H1 (cell line): ENCODE measurements around the gene ATOH8.

Experiments
- CEBPB ChIP-seq: IDR thresholded peaks from 2 replicates; pipeline ENCODE4 v1.6.1; 2012; ENCODE audit warnings: low read depth, low read length
- CTCF ChIP-seq, 3 experiments: IDR thresholded peaks; 1 replicate in 2 of 3; 2 replicates in 1 of 3; pipeline versions ENCODE4 v1.5.1 to v1.6.1; 2011; ENCODE audit warnings: low read length in 3 of 3, mild to moderate bottlenecking in 3 of 3, inconsistent platforms in 2 of 3, low read depth in 1 of 3, moderate library complexity in 1 of 3; ENCODE audit not compliant: insufficient read depth in 1 of 3; ENCODE audit errors: control extremely low read depth in 1 of 3
- GABPA ChIP-seq: IDR thresholded peaks from 2 replicates; pipeline ENCODE4 v1.6.1; 2011; ENCODE audit warnings: mild to moderate bottlenecking, low read length, moderate library complexity, borderline replicate concordance; ENCODE audit not compliant: insufficient read depth
- JUND ChIP-seq: IDR thresholded peaks from 2 replicates; pipeline ENCODE4 v1.6.1; 2011; ENCODE audit warnings: mild to moderate bottlenecking, improper control_type of control experiment, low read length
- POLR2A ChIP-seq, 2 experiments: IDR thresholded peaks; 1 replicate in 1 of 2; 2 replicates in 1 of 2; pipeline ENCODE4 v1.6.1; 2011; ENCODE audit warnings: low read depth in 2 of 2, low read length in 2 of 2, mild to moderate bottlenecking in 2 of 2; ENCODE audit errors: control extremely low read depth in 1 of 2
- POLR2AphosphoS5 ChIP-seq: IDR thresholded peaks from 2 replicates; pipeline ENCODE4 v1.6.1; 2011; ENCODE audit warnings: low read depth, low read length
- RAD21 ChIP-seq, 2 experiments: IDR thresholded peaks in 1 of 2; conservative IDR thresholded peaks in 1 of 2; 2 replicates each; pipeline ENCODE4 v1.6.1; 2011; ENCODE audit warnings: low read depth in 2 of 2, low read length in 2 of 2, improper control_type of control experiment in 1 of 2, inconsistent platforms in 1 of 2, mild to moderate bottlenecking in 1 of 2, moderate library complexity in 1 of 2
- RNF2 ChIP-seq: fragments of 200-900, 300-1000 bp; sonication (generic); IDR thresholded peaks from 2 replicates; pipeline ENCODE4 v1.7.1; 2016; ENCODE audit warnings: borderline replicate concordance, low read depth, mild to moderate bottlenecking, antibody characterized with exemption, low read length; ENCODE audit not compliant: poor library complexity, severe bottlenecking; ENCODE audit errors: missing control alignments
- RXRA ChIP-seq: IDR thresholded peaks from 2 replicates; pipeline ENCODE4 v1.6.1; 2011; ENCODE audit warnings: low read depth, mild to moderate bottlenecking, low read length, moderate library complexity; ENCODE audit not compliant: insufficient read depth
- SIN3A ChIP-seq, 2 experiments: IDR thresholded peaks in 1 of 2; conservative IDR thresholded peaks in 1 of 2; 2 replicates each; pipeline ENCODE4 v1.6.1; 2011 to 2012; ENCODE audit warnings: low read length in 2 of 2, improper control_type of control experiment in 1 of 2, low read depth in 1 of 2, mild to moderate bottlenecking in 1 of 2
- SIX5 ChIP-seq: IDR thresholded peaks from 2 replicates; pipeline ENCODE4 v1.6.1; 2011; ENCODE audit warnings: mild to moderate bottlenecking, low read depth, low read length
- SP1 ChIP-seq: IDR thresholded peaks from 2 replicates; pipeline ENCODE4 v1.6.1; 2011; ENCODE audit warnings: low read depth, low read length
- SRF ChIP-seq: IDR thresholded peaks from 2 replicates; pipeline ENCODE4 v1.6.1; 2011; ENCODE audit warnings: mild to moderate bottlenecking, low read depth, low read length, moderate library complexity
- TAF1 ChIP-seq: IDR thresholded peaks from 2 replicates; pipeline ENCODE4 v1.6.1; 2011; ENCODE audit warnings: mild to moderate bottlenecking, low read depth, low read length

GRCh38 chr2:85744741-85745601, 8.8 kb upstream of the ATOH8 start:
- TF ChIP-seq TAF1, result no peak
- no peak for TF ChIP-seq POLR2AphosphoS5
- no peak for TF ChIP-seq GABPA
- TF ChIP-seq RNF2, result no peak
- TF ChIP-seq CTCF (IDR thresholded peaks at IDR 0.05; ENCODE audit: control extremely low read depth in 1 of 3, insufficient read depth in 1 of 3, low read depth in 1 of 3, low read length in 3 of 3), result no peak
- TF ChIP-seq POLR2A (IDR thresholded peaks at IDR 0.05; ENCODE audit: control extremely low read depth in 1 of 2, low read depth in 2 of 2, low read length in 2 of 2), result no peak
- no peak for TF ChIP-seq SIN3A (conservative IDR thresholded peaks at IDR 0.05 in 1 of 2, IDR thresholded peaks at IDR 0.05 in 1 of 2; ENCODE audit: low read depth in 1 of 2, low read length in 2 of 2)
- no peak for TF ChIP-seq SRF
- no peak for TF ChIP-seq JUND
- TF ChIP-seq CEBPB, result no peak
- TF ChIP-seq SP1, result no peak
- no peak for TF ChIP-seq RXRA
- TF ChIP-seq RAD21 (IDR thresholded peaks at IDR 0.05 in 1 of 2, conservative IDR thresholded peaks at IDR 0.05 in 1 of 2; ENCODE audit: low read depth in 2 of 2, low read length in 2 of 2), result no peak
- TF ChIP-seq SIX5, result no peak
